Hepatocyte (in vitro differentiated cells): ENCODE data around the gene ALDH1L1. TPM values are rescaled to one million over a fixed set of nuclear protein-coding genes. Genes with fewer than 3 reads are reported as not detected.
"Not testable (repeated sequence)": the region's sequence is repeated elsewhere in the genome, so short reads cannot be mapped to it uniquely, and the experiment has no call there.

Source experiments
- DNase-seq: peaks from one replicate; pipeline ENCODE4 v3.0.0-alpha.2; 2016; ENCODE audit warnings: low spot score
- H2AFZ ChIP-seq: fragments of 200-600 bp; sonication (generic); 2 replicates; pipeline ENCODE4 v1.6.0; 2016; ENCODE audit warnings: antibody characterized with exemption, mild to moderate bottlenecking
- H3K27ac ChIP-seq: fragments of 200-600 bp; sonication (generic); 2 replicates; pipeline ENCODE4 v1.5.1; 2016; ENCODE audit warnings: mild to moderate bottlenecking
- H3K27me3 ChIP-seq: fragments of 200-600 bp; sonication (generic); 2 replicates; pipeline ENCODE4 v1.6.1; 2016
- H3K36me3 ChIP-seq: fragments of 200-600 bp; sonication (generic); replicated peaks from 2 replicates; pipeline ENCODE4 v1.5.1; 2016; ENCODE audit warnings: low read depth; ENCODE audit not compliant: insufficient read depth
- H3K4me1 ChIP-seq: fragments of 200-600 bp; sonication (generic); 2 replicates; pipeline ENCODE4 v1.5.1; 2016; ENCODE audit warnings: mild to moderate bottlenecking, moderate library complexity; ENCODE audit not compliant: insufficient read depth
- H3K4me2 ChIP-seq: fragments of 200-600 bp; sonication (generic); 2 replicates; pipeline ENCODE4 v1.6.0; 2016
- H3K4me3 ChIP-seq: fragments of 200-600 bp; sonication (generic); 2 replicates; pipeline ENCODE4 v1.5.1; 2016; ENCODE audit warnings: mild to moderate bottlenecking
- H3K79me2 ChIP-seq: fragments of 200-600 bp; sonication (generic); 2 replicates; pipeline ENCODE4 v1.6.0; 2017; ENCODE audit warnings: mild to moderate bottlenecking
- H3K9me2 ChIP-seq: fragments of 200-600 bp; sonication (generic); replicated peaks from 2 replicates; pipeline ENCODE4 v1.6.0; 2017; ENCODE audit warnings: mild to moderate bottlenecking; ENCODE audit not compliant: insufficient read depth
- H3K9me3 ChIP-seq: fragments of 200-600 bp; sonication (generic); 2 replicates; pipeline ENCODE4 v1.5.1; 2016; ENCODE audit warnings: low read depth, mild to moderate bottlenecking
- H4K20me1 ChIP-seq: fragments of 200-600 bp; sonication (generic); 2 replicates; pipeline ENCODE4 v1.6.0; 2016; ENCODE audit warnings: mild to moderate bottlenecking; ENCODE audit not compliant: insufficient read depth, poor library complexity, severe bottlenecking
- CTCF ChIP-seq: fragments of 200-600 bp; sonication (generic); IDR thresholded peaks from 2 replicates; pipeline ENCODE4 v1.5.1; 2016; ENCODE audit warnings: antibody characterized with exemption, mild to moderate bottlenecking; ENCODE audit not compliant: poor library complexity
- EZH2 ChIP-seq: fragments of 200-600 bp; sonication (generic); IDR thresholded peaks from 2 replicates; pipeline ENCODE4 v1.6.1; 2016; ENCODE audit warnings: antibody characterized with exemption, mild to moderate bottlenecking, borderline replicate concordance
- EZH2phosphoT487 ChIP-seq: fragments of 200-600 bp; sonication (generic); IDR thresholded peaks from one replicate; pipeline ENCODE4 v1.6.1; 2018; ENCODE audit warnings: antibody characterized with exemption, mild to moderate bottlenecking, low read depth, moderate library complexity; ENCODE audit not compliant: unreplicated experiment, severe bottlenecking
- WGBS: methylation state at CpG from one replicate; pipeline ENCODE4 v1.1.6; 2016; ENCODE audit warnings: low lambda C conversion rate; ENCODE audit errors: missing lambda C conversion rate; 5-methylcytosine and 5-hydroxymethylcytosine counted together
- polyA plus RNA-seq: library from polyadenylated mRNA; unstranded; fragments of >200 nt; fragmentation: Nextera tagmentation; extraction: Ambion mirVana; gene quantifications from 2 replicates; pipeline ENCODE4 v1.2.1, GENCODE V29; 2016
- total RNA-seq: library from RNA; depleted of rRNA; stranded (reverse); fragments of >200 nt; gene quantifications from 2 replicates; pipeline ENCODE4 v1.2.3, GENCODE V29; 2014

The ALDH1L1 gene
- total and polyA plus RNA-seq, 2 experiments from 2014 or later: 15.9 to 22.6 TPM

GRCh38 chr3:126097801-126098200 is 82.6 kb downstream of the ALDH1L1 start:
- Histone ChIP-seq H3K4me1 (no peaks in the 10 kb centered on the region), H3K4me2 (no peak overlapping the region), H3K9me3 (no peaks in the 10 kb centered on the region), H3K9me2 (no peaks in the 10 kb centered on the region), H3K27me3 (no peaks in the 10 kb centered on the region), H3K27ac (no peak overlapping the region), H3K36me3 (no peaks in the 10 kb centered on the region), H2AFZ (no peak overlapping the region), H3K79me2 (no peaks in the 10 kb centered on the region), H4K20me1 (no peaks in the 10 kb centered on the region), H3K4me3 (no peak overlapping the region)
- TF ChIP-seq EZH2phosphoT487: no peak
- TF ChIP-seq EZH2: no peak
- TF ChIP-seq CTCF: no peak
- DNase-seq: no peak

- not testable (repeated sequence) for H3K4me2 ChIP-seq, H3K4me3 ChIP-seq, H2AFZ ChIP-seq, H3K27ac ChIP-seq, H3K27me3 ChIP-seq, H3K4me1 ChIP-seq, H3K36me3 ChIP-seq, H3K9me2 ChIP-seq, H4K20me1 ChIP-seq, DNase-seq, H3K79me2 ChIP-seq, H3K9me3 ChIP-seq
- WGBS: 82% methylated on average over 6 of the region's 6 CpGs
Measured at GRCh38 chr3:126096274-126096673, 84.1 kb downstream of the ALDH1L1 start.

GRCh38 chr3:126092128-126092527 is 88.3 kb downstream of the ALDH1L1 start:
- DNase-seq, H3K9me2 ChIP-seq, H3K4me2 ChIP-seq, H4K20me1 ChIP-seq, H3K27me3 ChIP-seq, H3K9me3 ChIP-seq, H3K4me1 ChIP-seq, H3K79me2 ChIP-seq, H3K27ac ChIP-seq, H3K4me3 ChIP-seq, H2AFZ ChIP-seq, H3K36me3 ChIP-seq: not testable (repeated sequence)
- 79% methylated on average over 5 of the region's 5 CpGs for WGBS

- 38% methylated on average over 1 of the region's 1 CpG for WGBS
- peaks cover 6% of the 10 kb centered on the region for H3K4me1 ChIP-seq
- no peak overlapping the region for H3K4me3 ChIP-seq
- H3K9me2 ChIP-seq: no peaks in the 10 kb centered on the region
- peaks cover 6% of the 10 kb centered on the region for H3K9me3 ChIP-seq
- DNase-seq: no peak
- H3K27me3 ChIP-seq: no peaks in the 10 kb centered on the region
- no peaks in the 10 kb centered on the region for H3K36me3 ChIP-seq
- no peak overlapping the region for H3K4me2 ChIP-seq
- no peaks in the 10 kb centered on the region for H4K20me1 ChIP-seq
- no peak overlapping the region for H3K27ac ChIP-seq
- H3K79me2 ChIP-seq: peaks cover 2% of the 10 kb centered on the region
- TF ChIP-seq CTCF (no peak), EZH2 (no peak), EZH2phosphoT487 (no peak)
- H2AFZ ChIP-seq: no peak overlapping the region
Measured at GRCh38 chr3:126087552-126088175, 92.7 kb downstream of the ALDH1L1 start.
